GM12878 (cell line): ENCODE results near the gene SYTL2. TPM values are rescaled to one million over a fixed set of nuclear protein-coding genes. Genes with fewer than 3 reads are reported as not detected.

ENCODE experiments used
- ATAC-seq: fragments of 200-7000 bp; cut with Tn5 transposase; 3 replicates; pipeline ENCODE4 v1.9.1; 2020; ENCODE audit warnings: mild to moderate bottlenecking, moderate library complexity
- BruUV-seq: library from RNA; stranded (reverse); fragments of 400-500 nt; replicated peaks from 2 replicates; lab custom pipeline; 2021; lab: Mats Ljungman, UMichigan
- CTCF ChIA-PET: fragments of 300-600 bp; sonication (Branson Sonifier 250); formaldehyde crosslinking; extraction: SDS; loops from one replicate; lab custom pipeline; 2021; ENCODE audit warnings: inconsistent platforms; lab: Yijun Ruan, JAX
- POLR2A ChIA-PET: fragments of 350-600 bp; formaldehyde crosslinking; extraction: SDS; loops from one replicate; lab custom pipeline; 2021; ENCODE audit warnings: inconsistent platforms; lab: Charles Lee
- RAD21 ChIA-PET: fragments of 300-600 bp; sonication (Branson Sonifier 250); formaldehyde crosslinking; loops from one replicate; lab custom pipeline; 2023; ENCODE audit warnings: antibody characterized with exemption; ENCODE audit not compliant: unreplicated experiment; lab: Charles Lee
- SMC1A ChIA-PET: fragments of 300-600 bp; sonication (Branson Sonifier 250); formaldehyde crosslinking; loops from one replicate; lab custom pipeline; 2023; ENCODE audit not compliant: unreplicated experiment, uncharacterized antibody; lab: Charles Lee
- DNase-seq: peaks from one replicate; pipeline ENCODE4 v3.0.0-alpha.2; 2011; ENCODE audit warnings: low read depth, low spot score
- FAIRE-seq: peaks from 3 replicates; lab custom pipeline; 2011; peaks lifted over from hg19 to GRCh38; lab: Jason Lieb, UNC
- H2AFZ ChIP-seq: 2 replicates; pipeline ENCODE4 v1.6.0; 2011; ENCODE audit warnings: low read depth, low read length, control low read depth; ENCODE audit not compliant: control insufficient read depth
- H3K27ac ChIP-seq: 2 replicates; pipeline ENCODE4 v1.5.1; 2011; ENCODE audit warnings: control low read depth; ENCODE audit not compliant: control insufficient read depth, insufficient read depth
- H3K27me3 ChIP-seq, 2 experiments: replicated peaks in 1 of 2; 2 replicates each; pipeline versions ENCODE4 v1.6.0 to v1.6.1; 2011; ENCODE audit warnings: low read length in 1 of 2; ENCODE audit not compliant: control insufficient read depth in 2 of 2, insufficient read depth in 2 of 2
- H3K36me3 ChIP-seq, 2 experiments: 2 replicates each; pipeline ENCODE4 v1.5.1; 2011; ENCODE audit warnings: low read length in 1 of 2; ENCODE audit not compliant: control insufficient read depth in 2 of 2, insufficient read depth in 2 of 2
- H3K4me1 ChIP-seq: 2 replicates; pipeline ENCODE4 v1.6.1; 2011; ENCODE audit warnings: mild to moderate bottlenecking, low read length, moderate library complexity, mixed read lengths; ENCODE audit not compliant: control insufficient read depth, insufficient read depth
- H3K4me2 ChIP-seq: 2 replicates; pipeline ENCODE4 v1.6.0; 2011; ENCODE audit warnings: control low read depth; ENCODE audit not compliant: control insufficient read depth, insufficient read depth
- H3K4me3 ChIP-seq: fragments of 200-600 bp; sonication (generic); 2 replicates; pipeline ENCODE4 v1.5.1; 2016
- H3K79me2 ChIP-seq: 2 replicates; pipeline ENCODE4 v1.6.0; 2011; ENCODE audit warnings: low read length; ENCODE audit not compliant: control insufficient read depth, insufficient read depth
- H3K9ac ChIP-seq: 2 replicates; pipeline ENCODE4 v1.8.0; 2011; ENCODE audit warnings: low read length, control low read depth, mixed read lengths; ENCODE audit not compliant: control insufficient read depth, insufficient read depth
- H3K9me3 ChIP-seq: replicated peaks from 3 replicates; pipeline ENCODE4 v1.5.1; 2011; ENCODE audit warnings: mild to moderate bottlenecking, low read length; ENCODE audit not compliant: control insufficient read depth, insufficient read depth
- H4K20me1 ChIP-seq: 2 replicates; pipeline ENCODE4 v1.6.0; 2011; ENCODE audit not compliant: control insufficient read depth, insufficient read depth
- BCL3 ChIP-seq: IDR thresholded peaks from 2 replicates; pipeline ENCODE4 v1.6.1; 2011; ENCODE audit warnings: borderline replicate concordance, low read depth, mild to moderate bottlenecking, moderate library complexity, low read length; ENCODE audit not compliant: insufficient read depth, poor library complexity, severe bottlenecking
- ESRRA ChIP-seq: IDR thresholded peaks from 2 replicates; pipeline ENCODE4 v1.6.1; 2012; ENCODE audit warnings: mild to moderate bottlenecking, low read length, improper control_type of control experiment
- ETV6 ChIP-seq, 2 experiments: fragments of 450-650 bp in 1 of 2; IDR thresholded peaks in 1 of 2; conservative IDR thresholded peaks in 1 of 2; 2 replicates each; pipeline ENCODE4 v1.6.1; 2014; ENCODE audit warnings: antibody characterized with exemption in 1 of 2, borderline replicate concordance in 1 of 2, low read depth in 1 of 2, mild to moderate bottlenecking in 1 of 2, moderate library complexity in 1 of 2
- HDAC2 ChIP-seq: fragments of 200-600 bp; sonication (generic); IDR thresholded peaks from 2 replicates; pipeline ENCODE4 v1.6.1; 2017
- RB1 ChIP-seq: fragments of 450-650 bp; formaldehyde crosslinking; IDR thresholded peaks from 2 replicates; pipeline ENCODE4 v1.6.1; 2017; ENCODE audit warnings: mild to moderate bottlenecking, borderline replicate concordance
- SMAD1 ChIP-seq: fragments of 450-650 bp; IDR thresholded peaks from 2 replicates; pipeline ENCODE4 v1.6.1; 2018; ENCODE audit warnings: mild to moderate bottlenecking, low read depth; ENCODE audit not compliant: partially characterized antibody
- SMAD5 ChIP-seq: IDR thresholded peaks from 2 replicates; pipeline ENCODE4 v1.6.1; 2016; ENCODE audit warnings: antibody characterized with exemption, low read depth
- ZNF207 ChIP-seq: fragments of 450-650 bp; IDR thresholded peaks from 2 replicates; pipeline ENCODE4 v1.6.1; 2014; ENCODE audit warnings: antibody characterized with exemption, mild to moderate bottlenecking, borderline replicate concordance
- ZNF217 ChIP-seq: fragments of 450-650 bp; IDR thresholded peaks from 2 replicates; pipeline ENCODE4 v1.6.1; 2017; ENCODE audit warnings: antibody characterized with exemption, mild to moderate bottlenecking
- WGBS: methylation state at CpG from one replicate; pipeline ENCODE4 v1.1.6; 2016; ENCODE audit warnings: low lambda C conversion rate; ENCODE audit not compliant: insufficient replicate concordance, insufficient coverage; ENCODE audit errors: missing lambda C conversion rate; 5-methylcytosine and 5-hydroxymethylcytosine counted together
- in situ Hi-C: fragments of 300-500 bp; cut with MboI; formaldehyde crosslinking; loops from 9 replicates; pipeline ENCODE4 v1.14.3; 2018; ENCODE audit warnings: mixed read lengths
- intact Hi-C: fragments of 100-400 bp; cut with micrococcal nuclease; formaldehyde crosslinking; loops from one replicate; pipeline ENCODE4 v1.14.2; 2022; ENCODE audit not compliant: unreplicated experiment
- polyA plus RNA-seq, 11 experiments: library from polyadenylated mRNA; depleted of rRNA in 4 of 11; unstranded in 6 of 11; stranded (reverse) in 5 of 11; fragments of >200 nt; fragmentation: Nextera tagmentation in 4 of 11; fragmentation: Illumina TruSeq in 1 of 11; extraction: Ambion mirVana in 4 of 11; extraction: Trizol in 1 of 11; gene quantifications; 1 replicate in 1 of 11; 2 replicates in 10 of 11; pipeline versions ENCODE4 v1.2.1 to v1.2.3, GENCODE V29; 2011 to 2016; ENCODE audit warnings: inconsistent platforms in 2 of 11, missing spikeins in 2 of 11, low read depth in 1 of 11
- total RNA-seq, 4 experiments: library from RNA; depleted of rRNA in 3 of 4; stranded (reverse); fragments of >200 nt in 3 of 4; fragmentation: Illumina TruSeq in 1 of 4; extraction: Trizol in 1 of 4; gene quantifications; 2 replicates each; pipeline versions ENCODE4 v1.2.1 to v1.2.3, GENCODE V29; 2013 to 2021
- TF ChIP-seq, protein P1 (sequence below): fragments of 450-650 bp; IDR thresholded peaks from 2 replicates; pipeline ENCODE4 v1.6.1; 2014; ENCODE audit warnings: mild to moderate bottlenecking

SYTL2 gene
- total and polyA plus RNA-seq, 10 of the 15 experiments (the other 5 are each of a cell fraction or from before 2014, with no cell fraction given), result 0.02 to 1.4 (median 0.31) TPM; not detected in 2

DNA sequence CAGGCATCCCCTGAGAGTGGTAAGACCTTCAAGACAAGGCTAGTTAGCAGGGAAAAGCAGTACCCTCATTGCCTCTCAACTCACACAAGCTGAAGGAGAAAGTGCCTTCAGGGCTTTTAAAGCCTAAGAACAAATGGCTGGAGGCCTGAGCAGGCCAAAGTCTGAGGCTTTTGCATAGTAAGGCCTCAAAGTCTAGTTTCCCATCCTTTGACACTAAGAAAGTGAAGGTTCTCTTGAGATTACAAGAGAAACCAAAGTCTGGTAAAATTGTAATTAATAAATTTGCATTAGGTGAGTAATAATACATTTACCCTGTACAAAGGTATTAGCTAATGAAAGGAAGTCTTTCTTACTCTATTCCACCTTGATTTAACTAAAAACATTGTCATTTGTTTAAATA, 78.0 kb downstream of the SYTL2 start:
- H3K4me1 ChIP-seq, result no peaks in the 10 kb centered on the region
- H3K4me3 ChIP-seq, result no peak overlapping the region
- no peak overlapping the region for H3K9ac ChIP-seq
- intact Hi-C loops, result no loop called here
- SMC1A ChIA-PET, result no interaction called here
- no peak for FAIRE-seq
- H3K4me2 ChIP-seq, result no peak overlapping the region
- H3K27ac ChIP-seq, result no peak overlapping the region
- BruUV-seq, result no TSS peak
- CTCF ChIA-PET, result no interaction called here
- H4K20me1 ChIP-seq, result no peaks in the 10 kb centered on the region
- H3K79me2 ChIP-seq, result no peaks in the 10 kb centered on the region
- 0 out of 4 replicates have a peak, but pooled peaks cover 2 to 3% of the 10 kb centered on the region in 2 experiments for H3K27me3 ChIP-seq
- DNase-seq, result no peak
- no peak for TF ChIP-seq ZNF217
- no peak for TF ChIP-seq ETV6 (conservative IDR thresholded peaks at IDR 0.05 in 1 of 2, IDR thresholded peaks at IDR 0.05 in 1 of 2; ENCODE audit: borderline replicate concordance in 1 of 2, low read depth in 1 of 2)
- no peak for TF ChIP-seq SMAD5
- no peaks in the 10 kb centered on the region for H3K9me3 ChIP-seq
- H2AFZ ChIP-seq, result no peak overlapping the region
- in situ Hi-C loops, result no loop called here
- RAD21 ChIA-PET, result no interaction called here
- no peaks in the 10 kb centered on the region for H3K36me3 ChIP-seq
- no peak for ATAC-seq
- POLR2A ChIA-PET, result no interaction called here

DNA sequence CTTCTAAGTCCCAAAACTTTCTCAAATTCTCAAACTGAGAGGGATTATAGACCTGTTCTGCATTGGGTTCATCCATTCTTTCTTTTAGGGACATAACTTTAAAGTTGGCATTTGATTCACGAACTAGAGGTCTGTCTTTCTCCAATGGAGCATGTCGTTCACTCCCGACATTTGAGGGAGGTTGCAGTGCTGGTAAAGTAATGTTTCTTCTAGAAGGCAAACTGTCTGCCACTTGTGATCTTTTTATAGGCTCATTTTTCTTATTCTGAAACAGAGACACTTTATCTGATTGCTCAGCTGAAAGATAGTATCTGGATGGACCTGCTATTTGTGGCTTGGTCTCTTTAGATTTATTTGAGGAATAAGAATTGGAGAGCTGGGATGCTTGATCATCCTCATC, 84.6 kb downstream of the SYTL2 start:
- Histone ChIP-seq H3K27ac (no peak overlapping the region), H3K27me3 (no peaks in the 10 kb centered on the region; a peak in 1 of 4 replicates), H3K9me3 (no peaks in the 10 kb centered on the region), H3K36me3 (no peaks in the 10 kb centered on the region), H3K4me2 (no peak overlapping the region), H2AFZ (no peak overlapping the region)
- SMC1A ChIA-PET, result interaction anchor here (1.2 kb wide), 1 partner anchor 9 kb away, joined by 3 read pairs; no protein-coding TSS in a partner anchor
- in situ Hi-C loops (no loop called here), intact Hi-C loops (no loop called here)
- no TSS peak for BruUV-seq
- ATAC-seq (no peak), FAIRE-seq (no peak), DNase-seq (no peak)
- 38% methylated on average over 3 of the region's 3 CpGs for WGBS
- TF ChIP-seq ZNF207, result no peak
- TF ChIP-seq RB1, result no peak
- TF ChIP-seq SMAD1, result no peak
- no peak for TF ChIP-seq BCL3
- TF ChIP-seq HDAC2, result no peak
- TF ChIP-seq ESRRA, result no peak
- TF ChIP-seq, protein P1, sequence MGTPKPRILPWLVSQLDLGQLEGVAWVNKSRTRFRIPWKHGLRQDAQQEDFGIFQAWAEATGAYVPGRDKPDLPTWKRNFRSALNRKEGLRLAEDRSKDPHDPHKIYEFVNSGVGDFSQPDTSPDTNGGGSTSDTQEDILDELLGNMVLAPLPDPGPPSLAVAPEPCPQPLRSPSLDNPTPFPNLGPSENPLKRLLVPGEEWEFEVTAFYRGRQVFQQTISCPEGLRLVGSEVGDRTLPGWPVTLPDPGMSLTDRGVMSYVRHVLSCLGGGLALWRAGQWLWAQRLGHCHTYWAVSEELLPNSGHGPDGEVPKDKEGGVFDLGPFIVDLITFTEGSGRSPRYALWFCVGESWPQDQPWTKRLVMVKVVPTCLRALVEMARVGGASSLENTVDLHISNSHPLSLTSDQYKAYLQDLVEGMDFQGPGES, result no peak
- TF ChIP-seq, all 136 proteins: peak for 0
- Histone ChIP-seq H3K9ac (no peak overlapping the region), H3K79me2 (no peaks in the 10 kb centered on the region), H4K20me1 (no peaks in the 10 kb centered on the region), H3K4me1 (no peaks in the 10 kb centered on the region), H3K4me3 (no peak overlapping the region)
- ChIA-PET CTCF (no interaction called here), POLR2A (no interaction called here), RAD21 (no interaction called here)
